Smooth muscle cell (in vitro differentiated cells): ENCODE results near the gene SLC2A11. TPM values are rescaled to one million over a fixed set of nuclear protein-coding genes. Genes with fewer than 3 reads are reported as not detected.

Source experiments
- DNase-seq: peaks from one replicate; lab custom pipeline; 2025; ENCODE audit not compliant: unreplicated experiment; lab: John Stamatoyannopoulos, UW
- H2AFZ ChIP-seq: fragments of 200-600 bp; sonication (generic); 2 replicates; pipeline ENCODE4 v1.6.0; 2016; ENCODE audit warnings: antibody characterized with exemption, low read depth, mild to moderate bottlenecking
- H3F3A ChIP-seq: fragments of 200-600 bp; sonication (generic); 2 replicates; pipeline ENCODE4 v1.6.0; 2017; ENCODE audit warnings: antibody characterized with exemption, low read depth
- H3K27ac ChIP-seq: fragments of 200-600 bp; sonication (generic); 2 replicates; pipeline ENCODE4 v1.5.1; 2016; ENCODE audit warnings: low read depth, mild to moderate bottlenecking
- H3K27me3 ChIP-seq: fragments of 200-600 bp; sonication (generic); 2 replicates; pipeline ENCODE4 v1.6.1; 2016; ENCODE audit warnings: low read depth, mild to moderate bottlenecking
- H3K36me3 ChIP-seq: fragments of 200-600 bp; sonication (generic); 2 replicates; pipeline ENCODE4 v1.5.1; 2016; ENCODE audit warnings: low read depth
- H3K4me1 ChIP-seq: fragments of 200-600 bp; sonication (generic); 2 replicates; pipeline ENCODE4 v1.5.1; 2016; ENCODE audit warnings: low read depth
- H3K4me2 ChIP-seq: fragments of 200-600 bp; sonication (generic); 2 replicates; pipeline ENCODE4 v1.6.0; 2016; ENCODE audit warnings: mild to moderate bottlenecking
- H3K4me3 ChIP-seq: fragments of 200-600 bp; sonication (generic); 2 replicates; pipeline ENCODE4 v1.5.1; 2016; ENCODE audit warnings: mild to moderate bottlenecking
- H3K79me2 ChIP-seq: fragments of 200-600 bp; sonication (generic); 2 replicates; pipeline ENCODE4 v1.6.0; 2016; ENCODE audit warnings: low read depth, mild to moderate bottlenecking
- H3K9ac ChIP-seq: fragments of 200-600 bp; sonication (generic); 2 replicates; pipeline ENCODE4 v1.6.0; 2016; ENCODE audit warnings: low read depth
- H3K9me3 ChIP-seq: fragments of 200-600 bp; sonication (generic); replicated peaks from 2 replicates; pipeline ENCODE4 v1.5.1; 2016; ENCODE audit warnings: low read depth
- H4K20me1 ChIP-seq: fragments of 200-600 bp; sonication (generic); 2 replicates; pipeline ENCODE4 v1.6.0; 2016; ENCODE audit warnings: low read depth
- WGBS: methylation state at CpG from one replicate; pipeline ENCODE4 v1.1.7; 2016; ENCODE audit warnings: low lambda C conversion rate; 5-methylcytosine and 5-hydroxymethylcytosine counted together
- polyA plus RNA-seq: library from polyadenylated mRNA; unstranded; fragments of >200 nt; fragmentation: Nextera tagmentation; extraction: Ambion mirVana; gene quantifications from 2 replicates; pipeline ENCODE4 v1.2.1, GENCODE V29; 2016
- total RNA-seq: library from RNA; depleted of rRNA; stranded (reverse); fragments of >200 nt; gene quantifications from 2 replicates; pipeline ENCODE4 v1.2.3, GENCODE V29; 2014
- TF ChIP-seq, protein P1 (sequence below): fragments of 200-600 bp; sonication (generic); IDR thresholded peaks from 2 replicates; pipeline ENCODE4 v1.5.1; 2017; ENCODE audit warnings: borderline replicate concordance, mild to moderate bottlenecking, antibody characterized with exemption; ENCODE audit not compliant: insufficient read depth, poor library complexity, severe bottlenecking

The SLC2A11 gene
- total and polyA plus RNA-seq, 2 experiments from 2014 or later: 3.5 to 9.5 TPM

DNA sequence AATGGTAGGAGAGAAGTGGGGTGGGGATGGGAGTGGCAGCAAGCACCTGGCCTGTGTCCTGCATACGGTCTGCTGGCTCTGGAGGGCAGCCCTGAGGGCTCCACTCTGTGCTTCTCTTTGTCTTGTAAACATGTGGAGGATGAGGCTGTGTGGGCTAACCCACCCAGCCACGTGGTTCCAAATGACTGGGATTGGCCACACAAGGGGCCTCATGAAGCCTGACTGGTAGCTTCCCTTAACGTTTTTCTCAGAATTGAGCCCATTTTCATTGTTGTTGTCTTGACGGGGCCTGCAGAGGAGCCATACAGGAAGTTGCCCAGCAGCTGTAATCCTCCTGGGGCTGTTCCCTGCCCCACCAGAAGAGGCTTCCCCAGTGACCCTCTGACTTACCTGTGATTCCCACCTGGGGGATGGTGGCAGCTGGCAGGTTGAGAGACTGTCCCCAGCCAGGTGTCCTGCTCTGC, 36.9 kb upstream of the SLC2A11 start:
- H3K9ac ChIP-seq: no peak overlapping the region
- 77% methylated on average over 4 of the region's 4 CpGs for WGBS
- H3K9me3 ChIP-seq: no peaks in the 10 kb centered on the region
- H4K20me1 ChIP-seq: peaks cover 9% of the 10 kb centered on the region
- H2AFZ ChIP-seq: no peak overlapping the region
- TF ChIP-seq, protein P1, sequence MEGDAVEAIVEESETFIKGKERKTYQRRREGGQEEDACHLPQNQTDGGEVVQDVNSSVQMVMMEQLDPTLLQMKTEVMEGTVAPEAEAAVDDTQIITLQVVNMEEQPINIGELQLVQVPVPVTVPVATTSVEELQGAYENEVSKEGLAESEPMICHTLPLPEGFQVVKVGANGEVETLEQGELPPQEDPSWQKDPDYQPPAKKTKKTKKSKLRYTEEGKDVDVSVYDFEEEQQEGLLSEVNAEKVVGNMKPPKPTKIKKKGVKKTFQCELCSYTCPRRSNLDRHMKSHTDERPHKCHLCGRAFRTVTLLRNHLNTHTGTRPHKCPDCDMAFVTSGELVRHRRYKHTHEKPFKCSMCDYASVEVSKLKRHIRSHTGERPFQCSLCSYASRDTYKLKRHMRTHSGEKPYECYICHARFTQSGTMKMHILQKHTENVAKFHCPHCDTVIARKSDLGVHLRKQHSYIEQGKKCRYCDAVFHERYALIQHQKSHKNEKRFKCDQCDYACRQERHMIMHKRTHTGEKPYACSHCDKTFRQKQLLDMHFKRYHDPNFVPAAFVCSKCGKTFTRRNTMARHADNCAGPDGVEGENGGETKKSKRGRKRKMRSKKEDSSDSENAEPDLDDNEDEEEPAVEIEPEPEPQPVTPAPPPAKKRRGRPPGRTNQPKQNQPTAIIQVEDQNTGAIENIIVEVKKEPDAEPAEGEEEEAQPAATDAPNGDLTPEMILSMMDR: no peak
- H3K79me2 ChIP-seq: no peaks in the 10 kb centered on the region
- H3K36me3 ChIP-seq: no peaks in the 10 kb centered on the region
- H3K4me3 ChIP-seq: no peak overlapping the region
- H3K4me1 ChIP-seq: peaks cover 2% of the 10 kb centered on the region
- H3K27ac ChIP-seq: no peak overlapping the region
- H3K27me3 ChIP-seq: no peaks in the 10 kb centered on the region
- DNase-seq: no peak
- H3K4me2 ChIP-seq: no peak overlapping the region
- peaks cover 8% of the 10 kb centered on the region for H3F3A ChIP-seq

DNA sequence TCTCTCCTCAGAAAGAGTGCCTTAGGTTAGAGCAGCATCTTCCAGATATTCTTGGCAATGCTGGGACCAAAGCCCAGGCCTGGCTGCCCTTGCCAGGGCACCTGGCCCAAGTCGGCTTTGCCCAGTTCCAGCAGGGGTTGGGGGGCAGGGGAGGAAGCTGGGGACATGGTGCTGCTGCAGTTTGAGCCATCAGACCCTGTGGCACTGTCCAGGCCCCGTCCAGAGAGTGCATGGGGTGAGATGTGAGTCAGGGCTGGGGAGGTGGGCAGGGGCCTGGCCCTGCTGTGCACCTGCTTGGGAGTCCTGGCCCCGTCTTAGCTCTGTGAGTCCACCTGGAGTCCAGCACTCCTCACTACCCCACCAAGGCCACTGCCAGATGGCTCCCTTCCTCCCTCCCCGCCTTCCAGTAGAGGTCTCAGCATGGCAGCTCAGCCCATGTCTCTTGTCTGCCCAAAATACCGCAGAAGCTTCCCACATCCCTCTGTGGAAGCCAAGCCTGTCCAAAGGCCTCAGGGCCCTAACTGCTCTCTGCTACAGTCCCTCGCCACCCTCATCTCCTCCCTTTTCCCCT, 35.5 kb upstream of the SLC2A11 start:
- H3K4me1 ChIP-seq: no peaks in the 10 kb centered on the region
- no peak for DNase-seq
- whole genome bisulfite sequencing: 98% methylated on average over 5 of the region's 6 CpGs

DNA sequence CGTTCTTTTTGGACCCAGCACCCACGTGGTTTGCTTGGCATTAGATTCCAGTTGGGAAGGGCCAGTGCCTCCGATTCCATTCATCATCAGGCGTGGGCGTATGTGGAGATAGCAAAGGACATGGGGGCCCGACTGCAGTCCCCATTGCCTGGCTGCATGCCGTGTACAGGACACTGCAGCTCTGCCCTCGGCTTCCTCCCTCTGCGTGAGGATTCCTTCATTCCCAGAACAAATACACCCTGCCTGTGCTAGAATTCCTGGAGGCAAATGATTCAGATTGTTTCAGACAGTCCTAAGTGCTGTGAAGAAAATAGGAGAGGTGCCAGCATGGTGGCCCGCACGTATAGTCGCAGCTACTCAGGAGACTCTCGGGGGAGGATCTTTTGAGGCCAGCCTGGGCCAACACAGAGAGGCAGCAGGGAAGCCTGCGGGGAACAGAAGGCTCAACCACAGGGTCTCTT, 34.3 kb upstream of the SLC2A11 start:
- DNase-seq: no peak
- Histone ChIP-seq H3K4me3 (no peak overlapping the region), H3K9me3 (no peaks in the 10 kb centered on the region), H3K4me2 (peak overlapping the region; percentile 31), H3K36me3 (no peaks in the 10 kb centered on the region), H2AFZ (no peak overlapping the region), H4K20me1 (no peaks in the 10 kb centered on the region), H3K27ac (peak overlapping the region; percentile 73), H3K4me1 (no peaks in the 10 kb centered on the region), H3K79me2 (no peaks in the 10 kb centered on the region), H3F3A (peaks cover 5% of the 10 kb centered on the region), H3K9ac (no peak overlapping the region), H3K27me3 (no peaks in the 10 kb centered on the region)
- WGBS: 61% methylated on average over 14 of the region's 14 CpGs
- TF ChIP-seq, protein P1: no peak

More for the DNA sequence above, 35.5 kb upstream of the SLC2A11 start:
- H3K27me3 ChIP-seq: no peaks in the 10 kb centered on the region
- no peak overlapping the region for H3K9ac ChIP-seq
- peaks cover 5% of the 10 kb centered on the region for H3F3A ChIP-seq
- TF ChIP-seq, protein P1: no peak
- no peak overlapping the region for H3K4me3 ChIP-seq
- H3K9me3 ChIP-seq: no peaks in the 10 kb centered on the region
- no peak overlapping the region for H3K4me2 ChIP-seq
- H3K36me3 ChIP-seq: no peaks in the 10 kb centered on the region
- no peaks in the 10 kb centered on the region for H4K20me1 ChIP-seq
- peak overlapping the region; percentile 73 for H3K27ac ChIP-seq
- no peaks in the 10 kb centered on the region for H3K79me2 ChIP-seq
- no peak overlapping the region for H2AFZ ChIP-seq
